Measurements from ENCODE around the gene WNT3A.

- TF ChIP-seq CTCF (IDR thresholded peaks at IDR 0.05) (no peak), POLR2A (IDR thresholded peaks at IDR 0.05) (no peak), POLR2AphosphoS5 (IDR thresholded peaks at IDR 0.05) (no peak), EP300 (IDR thresholded peaks at IDR 0.05) (no peak)
These were observed 40.3 kb downstream of the WNT3A start for GRCh38 chr1:228047183-228047466.
